SK-N-SH treated with all-trans-retinoic acid at 6 μM for 48 hours (cell line): ENCODE results near the gene GPX2.

Source experiments
- ATAC-seq: fragments of 200-7000 bp; cut with Tn5 transposase; 3 replicates; pipeline ENCODE4 v1.9.1; 2020; ENCODE audit warnings: mild to moderate bottlenecking, moderate library complexity
- ARNTL ChIP-seq: fragments of 450-650 bp; formaldehyde crosslinking; IDR thresholded peaks from 2 replicates; pipeline ENCODE4 v1.5.0; 2020; ENCODE audit warnings: low read depth, mild to moderate bottlenecking, moderate library complexity, borderline replicate concordance
- CSDC2 ChIP-seq: fragments of 250-450 bp; sonication (Bioruptor Pico); IDR thresholded peaks from 2 replicates; pipeline ENCODE4 v1.5.0; 2020; ENCODE audit warnings: mild to moderate bottlenecking, moderate library complexity
- ESRRG ChIP-seq: fragments of 250-450 bp; sonication (Bioruptor Pico); IDR thresholded peaks from 2 replicates; pipeline ENCODE4 v1.6.1; 2021; ENCODE audit warnings: mild to moderate bottlenecking
- GLIS3 ChIP-seq: fragments of 250-450 bp; sonication (Bioruptor Pico); IDR thresholded peaks from 2 replicates; pipeline ENCODE4 v1.5.0; 2020; ENCODE audit warnings: mild to moderate bottlenecking, moderate library complexity
- ISL1 ChIP-seq: fragments of 250-450 bp; sonication (Bioruptor Pico); IDR thresholded peaks from 2 replicates; pipeline ENCODE4 v2.1.2; 2022; ENCODE audit warnings: mild to moderate bottlenecking, moderate library complexity
- PPARA ChIP-seq: fragments of 250-450 bp; sonication (Bioruptor Pico); IDR thresholded peaks from 2 replicates; pipeline ENCODE4 v1.5.0; 2020; ENCODE audit warnings: mild to moderate bottlenecking, borderline replicate concordance
- RARB ChIP-seq: fragments of 250-450 bp; sonication (Bioruptor Pico); IDR thresholded peaks from 2 replicates; pipeline ENCODE4 v1.8.0; 2021; ENCODE audit warnings: mild to moderate bottlenecking, moderate library complexity
- SNAI2 ChIP-seq: fragments of 250-450 bp; sonication (Bioruptor Pico); IDR thresholded peaks from 2 replicates; pipeline ENCODE4 v1.5.0; 2020; ENCODE audit warnings: mild to moderate bottlenecking, moderate library complexity
- TCF4 ChIP-seq: fragments of 250-450 bp; sonication (Bioruptor Pico); IDR thresholded peaks from 2 replicates; pipeline ENCODE4 v1.8.0; 2021; ENCODE audit warnings: mild to moderate bottlenecking, moderate library complexity, borderline replicate concordance
- TOX ChIP-seq: fragments of 250-450 bp; sonication (Bioruptor Pico); IDR thresholded peaks from 2 replicates; pipeline ENCODE4 v1.8.0; 2021; ENCODE audit warnings: mild to moderate bottlenecking, moderate library complexity, borderline replicate concordance
- ZC3H10 ChIP-seq: fragments of 250-450 bp; sonication (Bioruptor Pico); IDR thresholded peaks from 2 replicates; pipeline ENCODE4 v1.5.1; 2021; ENCODE audit warnings: mild to moderate bottlenecking, moderate library complexity
- ZFP3 ChIP-seq: fragments of 250-450 bp; sonication (Bioruptor Pico); IDR thresholded peaks from 2 replicates; pipeline ENCODE4 v1.5.0; 2020; ENCODE audit warnings: mild to moderate bottlenecking, moderate library complexity
- ZFP30 ChIP-seq: fragments of 450-650 bp; formaldehyde crosslinking; IDR thresholded peaks from 2 replicates; pipeline ENCODE4 v1.5.0; 2022; ENCODE audit warnings: mild to moderate bottlenecking, moderate library complexity
- ZNF565 ChIP-seq: fragments of 450-650 bp; formaldehyde crosslinking; conservative IDR thresholded peaks from 2 replicates; pipeline ENCODE4 v1.5.0; 2020; ENCODE audit warnings: low read depth, mild to moderate bottlenecking, moderate library complexity
- ZNF70 ChIP-seq: fragments of 450-650 bp; formaldehyde crosslinking; IDR thresholded peaks from 2 replicates; pipeline ENCODE4 v1.5.0; 2020; ENCODE audit warnings: mild to moderate bottlenecking, moderate library complexity
- ZNF8 ChIP-seq: fragments of 450-650 bp; formaldehyde crosslinking; IDR thresholded peaks from 2 replicates; pipeline ENCODE4 v1.5.0; 2020; ENCODE audit warnings: mild to moderate bottlenecking, moderate library complexity
- TF ChIP-seq, protein P1 (sequence below): fragments of 250-450 bp; sonication (Bioruptor Pico); IDR thresholded peaks from 2 replicates; pipeline ENCODE4 v1.5.0; 2020; ENCODE audit warnings: mild to moderate bottlenecking, moderate library complexity
- TF ChIP-seq, protein P2 (sequence below): fragments of 250-450 bp; sonication (Bioruptor Pico); IDR thresholded peaks from 2 replicates; pipeline ENCODE4 v1.5.1; 2020; ENCODE audit warnings: low read depth, mild to moderate bottlenecking, moderate library complexity
- TF ChIP-seq, protein P3 (sequence below): fragments of 250-450 bp; sonication (Bioruptor Pico); IDR thresholded peaks from 2 replicates; pipeline ENCODE4 v1.8.0; 2021; ENCODE audit warnings: low read depth, mild to moderate bottlenecking, moderate library complexity, borderline replicate concordance
- TF ChIP-seq, protein P4 (sequence below): fragments of 250-450 bp; sonication (Bioruptor Pico); IDR thresholded peaks from 2 replicates; pipeline ENCODE4 v1.5.1; 2021; ENCODE audit warnings: mild to moderate bottlenecking, moderate library complexity

The GPX2 gene

DNA sequence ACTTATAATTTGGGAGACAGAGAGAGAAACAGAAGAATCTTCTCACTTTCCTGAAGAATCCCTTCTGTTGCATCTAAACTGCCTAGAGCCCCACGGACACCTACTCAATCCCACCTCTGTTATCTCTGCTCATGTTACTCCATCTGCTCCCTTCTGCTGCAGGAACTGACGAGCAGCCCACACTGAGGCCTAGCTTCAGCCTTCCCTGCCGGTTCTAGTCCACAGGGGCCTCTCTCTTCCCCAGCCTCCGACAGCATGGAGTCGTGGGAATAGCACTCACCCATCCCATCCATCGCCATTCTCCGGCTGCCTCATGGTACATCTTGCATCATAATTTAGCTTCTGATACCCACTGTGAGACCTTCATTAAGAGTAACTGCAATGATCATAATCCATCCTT, 25.6 kb upstream of the GPX2 start:
- ATAC-seq: no peak
- TF ChIP-seq, protein P1, sequence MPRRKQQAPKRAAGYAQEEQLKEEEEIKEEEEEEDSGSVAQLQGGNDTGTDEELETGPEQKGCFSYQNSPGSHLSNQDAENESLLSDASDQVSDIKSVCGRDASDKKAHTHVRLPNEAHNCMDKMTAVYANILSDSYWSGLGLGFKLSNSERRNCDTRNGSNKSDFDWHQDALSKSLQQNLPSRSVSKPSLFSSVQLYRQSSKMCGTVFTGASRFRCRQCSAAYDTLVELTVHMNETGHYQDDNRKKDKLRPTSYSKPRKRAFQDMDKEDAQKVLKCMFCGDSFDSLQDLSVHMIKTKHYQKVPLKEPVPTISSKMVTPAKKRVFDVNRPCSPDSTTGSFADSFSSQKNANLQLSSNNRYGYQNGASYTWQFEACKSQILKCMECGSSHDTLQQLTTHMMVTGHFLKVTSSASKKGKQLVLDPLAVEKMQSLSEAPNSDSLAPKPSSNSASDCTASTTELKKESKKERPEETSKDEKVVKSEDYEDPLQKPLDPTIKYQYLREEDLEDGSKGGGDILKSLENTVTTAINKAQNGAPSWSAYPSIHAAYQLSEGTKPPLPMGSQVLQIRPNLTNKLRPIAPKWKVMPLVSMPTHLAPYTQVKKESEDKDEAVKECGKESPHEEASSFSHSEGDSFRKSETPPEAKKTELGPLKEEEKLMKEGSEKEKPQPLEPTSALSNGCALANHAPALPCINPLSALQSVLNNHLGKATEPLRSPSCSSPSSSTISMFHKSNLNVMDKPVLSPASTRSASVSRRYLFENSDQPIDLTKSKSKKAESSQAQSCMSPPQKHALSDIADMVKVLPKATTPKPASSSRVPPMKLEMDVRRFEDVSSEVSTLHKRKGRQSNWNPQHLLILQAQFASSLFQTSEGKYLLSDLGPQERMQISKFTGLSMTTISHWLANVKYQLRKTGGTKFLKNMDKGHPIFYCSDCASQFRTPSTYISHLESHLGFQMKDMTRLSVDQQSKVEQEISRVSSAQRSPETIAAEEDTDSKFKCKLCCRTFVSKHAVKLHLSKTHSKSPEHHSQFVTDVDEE (CRISPR knock-in tag): no peak
- TF ChIP-seq ZFP30 (CRISPR knock-in tag) (no peak), CSDC2 (CRISPR knock-in tag) (no peak), GLIS3 (CRISPR knock-in tag) (no peak), TOX (CRISPR knock-in tag) (no peak), ZFP3 (no peak), TCF4 (CRISPR knock-in tag) (no peak), ESRRG (no peak), ZC3H10 (CRISPR knock-in tag) (no peak), ZNF8 (CRISPR knock-in tag) (no peak), ARNTL (no peak)
- TF ChIP-seq, protein P2, sequence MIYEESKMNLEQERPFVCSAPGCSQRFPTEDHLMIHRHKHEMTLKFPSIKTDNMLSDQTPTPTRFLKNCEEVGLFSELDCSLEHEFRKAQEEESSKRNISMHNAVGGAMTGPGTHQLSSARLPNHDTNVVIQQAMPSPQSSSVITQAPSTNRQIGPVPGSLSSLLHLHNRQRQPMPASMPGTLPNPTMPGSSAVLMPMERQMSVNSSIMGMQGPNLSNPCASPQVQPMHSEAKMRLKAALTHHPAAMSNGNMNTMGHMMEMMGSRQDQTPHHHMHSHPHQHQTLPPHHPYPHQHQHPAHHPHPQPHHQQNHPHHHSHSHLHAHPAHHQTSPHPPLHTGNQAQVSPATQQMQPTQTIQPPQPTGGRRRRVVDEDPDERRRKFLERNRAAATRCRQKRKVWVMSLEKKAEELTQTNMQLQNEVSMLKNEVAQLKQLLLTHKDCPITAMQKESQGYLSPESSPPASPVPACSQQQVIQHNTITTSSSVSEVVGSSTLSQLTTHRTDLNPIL (CRISPR knock-in tag): no peak
- TF ChIP-seq, protein P3, sequence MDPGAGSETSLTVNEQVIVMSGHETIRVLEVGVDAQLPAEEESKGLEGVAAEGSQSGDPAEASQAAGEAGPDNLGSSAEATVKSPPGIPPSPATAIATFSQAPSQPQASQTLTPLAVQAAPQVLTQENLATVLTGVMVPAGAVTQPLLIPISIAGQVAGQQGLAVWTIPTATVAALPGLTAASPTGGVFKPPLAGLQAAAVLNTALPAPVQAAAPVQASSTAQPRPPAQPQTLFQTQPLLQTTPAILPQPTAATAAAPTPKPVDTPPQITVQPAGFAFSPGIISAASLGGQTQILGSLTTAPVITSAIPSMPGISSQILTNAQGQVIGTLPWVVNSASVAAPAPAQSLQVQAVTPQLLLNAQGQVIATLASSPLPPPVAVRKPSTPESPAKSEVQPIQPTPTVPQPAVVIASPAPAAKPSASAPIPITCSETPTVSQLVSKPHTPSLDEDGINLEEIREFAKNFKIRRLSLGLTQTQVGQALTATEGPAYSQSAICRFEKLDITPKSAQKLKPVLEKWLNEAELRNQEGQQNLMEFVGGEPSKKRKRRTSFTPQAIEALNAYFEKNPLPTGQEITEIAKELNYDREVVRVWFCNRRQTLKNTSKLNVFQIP (CRISPR knock-in tag): no peak

DNA sequence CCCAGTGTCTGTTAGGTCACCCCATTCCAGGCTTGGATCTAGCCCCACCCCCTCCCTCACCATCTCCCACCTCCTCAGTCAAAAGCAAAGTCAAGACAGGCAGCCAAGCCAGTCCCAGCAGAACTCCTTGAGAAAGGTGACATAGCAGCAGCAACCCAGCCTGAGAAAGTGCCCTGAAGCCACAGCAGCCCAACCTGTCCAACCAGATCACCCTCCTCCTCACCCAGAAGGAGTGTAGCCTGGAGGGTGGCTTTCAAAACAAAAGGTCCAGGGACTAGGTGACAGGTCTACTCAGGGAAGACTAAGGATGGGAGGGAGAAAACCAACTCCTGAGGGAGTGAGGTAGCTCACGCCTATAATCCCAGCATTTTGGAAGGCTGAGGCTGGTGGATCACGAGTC, 24.4 kb upstream of the GPX2 start:
- TF ChIP-seq TCF4 (CRISPR knock-in tag): no peak
- no peak for TF ChIP-seq TOX (CRISPR knock-in tag)
- no peak for TF ChIP-seq ZNF8 (CRISPR knock-in tag)
- TF ChIP-seq ZNF70 (CRISPR knock-in tag): no peak
- no peak for TF ChIP-seq ZFP3
- no peak for TF ChIP-seq SNAI2 (CRISPR knock-in tag)
- TF ChIP-seq, protein P3 (CRISPR knock-in tag): no peak
- TF ChIP-seq GLIS3 (CRISPR knock-in tag): no peak
- no peak for TF ChIP-seq ARNTL
- TF ChIP-seq ZFP30 (CRISPR knock-in tag): no peak
- TF ChIP-seq, protein P1 (CRISPR knock-in tag): no peak
- TF ChIP-seq ISL1 (CRISPR knock-in tag): no peak
- TF ChIP-seq, protein P4, sequence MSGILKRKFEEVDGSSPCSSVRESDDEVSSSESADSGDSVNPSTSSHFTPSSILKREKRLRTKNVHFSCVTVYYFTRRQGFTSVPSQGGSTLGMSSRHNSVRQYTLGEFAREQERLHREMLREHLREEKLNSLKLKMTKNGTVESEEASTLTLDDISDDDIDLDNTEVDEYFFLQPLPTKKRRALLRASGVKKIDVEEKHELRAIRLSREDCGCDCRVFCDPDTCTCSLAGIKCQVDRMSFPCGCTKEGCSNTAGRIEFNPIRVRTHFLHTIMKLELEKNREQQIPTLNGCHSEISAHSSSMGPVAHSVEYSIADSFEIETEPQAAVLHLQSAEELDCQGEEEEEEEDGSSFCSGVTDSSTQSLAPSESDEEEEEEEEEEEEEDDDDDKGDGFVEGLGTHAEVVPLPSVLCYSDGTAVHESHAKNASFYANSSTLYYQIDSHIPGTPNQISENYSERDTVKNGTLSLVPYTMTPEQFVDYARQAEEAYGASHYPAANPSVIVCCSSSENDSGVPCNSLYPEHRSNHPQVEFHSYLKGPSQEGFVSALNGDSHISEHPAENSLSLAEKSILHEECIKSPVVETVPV: no peak
- no peak for TF ChIP-seq ZC3H10 (CRISPR knock-in tag)
- no peak for TF ChIP-seq CSDC2 (CRISPR knock-in tag)
- no peak for TF ChIP-seq ZNF565
- TF ChIP-seq, protein P2 (CRISPR knock-in tag): no peak
- TF ChIP-seq PPARA (CRISPR knock-in tag): no peak
- no peak for TF ChIP-seq RARB (CRISPR knock-in tag)
- no peak for ATAC-seq
